ENCODE results near the gene PSENEN. TPM values are rescaled to one million over a fixed set of nuclear protein-coding genes. Genes with fewer than 3 reads are reported as not detected.

PSENEN gene
- total and polyA plus RNA-seq, 9 of the 15 experiments (the other 6 are each of a cell fraction or from before 2014, with no cell fraction given), result 34.5 to 299 (median 61.1) TPM

GRCh38 chr19:35748106-35749020 lies 2.9 kb downstream of the PSENEN start, which contains the start of gene LIN37 (continued):
- TF ChIP-seq CHAMP1 (IDR thresholded peaks at IDR 0.05) (no peak), SIX5 (IDR thresholded peaks at IDR 0.05; ENCODE audit: borderline replicate concordance in 1 of 2, insufficient read depth in 1 of 2, low read depth in 1 of 2, low read length in 2 of 2) (peak; percentile 91 to 95), RBM25 (IDR thresholded peaks at IDR 0.05; ENCODE audit: low read depth, low read length, severe bottlenecking) (peak; percentile 90), SMAD1 (IDR thresholded peaks at IDR 0.05; ENCODE audit: low read depth, low read length, partially characterized antibody) (no peak), HDAC2 (IDR thresholded peaks at IDR 0.05) (peak; percentile 36; the same call in 1 of the 2 replicates), BDP1 (IDR thresholded peaks at IDR 0.05; ENCODE audit: insufficient read depth, insufficient read length) (no peak), EGR1 (conservative IDR thresholded peaks at IDR 0.05) (peak; percentile 34; the same call in 1 of the 2 replicates), RFX1 (IDR thresholded peaks at IDR 0.05) (no peak; the same call in 1 of the 2 replicates), FOS (IDR thresholded peaks at IDR 0.05; ENCODE audit: extremely low read depth, insufficient read length) (peak; percentile 96), ELF2 (CRISPR knock-in tag; IDR thresholded peaks at IDR 0.05) (0 out of 2 replicates have a peak, but pooled peaks have one; percentile 63), SP1 (CRISPR knock-in tag; IDR thresholded peaks at IDR 0.05) (peak; percentile 93), PHF8 (IDR thresholded peaks at IDR 0.05; ENCODE audit: borderline replicate concordance, low read length) (peak; percentile 96), ZKSCAN8 (CRISPR knock-in tag; IDR thresholded peaks at IDR 0.05) (no peak), RBBP5 (IDR thresholded peaks at IDR 0.05; ENCODE audit: borderline replicate concordance, insufficient read depth, low read length, poor library complexity, severe bottlenecking) (peak; percentile 62), HES1 (IDR thresholded peaks at IDR 0.05; ENCODE audit: low read depth) (no peak), EP400 (IDR thresholded peaks at IDR 0.05) (peak; percentile 9; the same call in 1 of the 2 replicates)
